ENCODE data around the gene OR4C11.

The OR4C11 gene, protein sequence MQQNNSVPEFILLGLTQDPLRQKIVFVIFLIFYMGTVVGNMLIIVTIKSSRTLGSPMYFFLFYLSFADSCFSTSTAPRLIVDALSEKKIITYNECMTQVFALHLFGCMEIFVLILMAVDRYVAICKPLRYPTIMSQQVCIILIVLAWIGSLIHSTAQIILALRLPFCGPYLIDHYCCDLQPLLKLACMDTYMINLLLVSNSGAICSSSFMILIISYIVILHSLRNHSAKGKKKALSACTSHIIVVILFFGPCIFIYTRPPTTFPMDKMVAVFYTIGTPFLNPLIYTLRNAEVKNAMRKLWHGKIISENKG

DNA sequence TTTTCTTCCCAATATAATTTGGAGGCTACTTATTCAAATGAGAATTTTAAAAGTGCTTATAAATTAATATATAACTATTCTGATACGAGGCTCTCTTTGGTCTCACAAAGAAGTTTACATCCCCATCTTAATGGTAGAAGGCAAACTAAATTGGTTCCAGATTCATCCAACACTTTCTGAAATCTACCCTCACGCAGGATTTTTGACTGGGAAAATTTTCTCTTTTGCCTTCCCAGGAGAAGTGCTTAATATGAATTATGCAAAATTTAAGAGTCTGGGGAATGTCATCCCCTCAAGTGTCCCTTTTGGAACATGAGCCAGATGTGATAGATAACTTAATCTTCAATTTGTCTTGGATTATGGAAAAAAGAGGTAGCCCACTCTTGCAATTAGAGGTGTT lies at the start of gene OR4C11:
TSS of gene OR4C11 (minus strand) at position 101 of the 400 bp plus-strand sequence. CDS start 3,272 bp downstream, outside the sequence.
- DNase-seq (ENCODE audit: low spot score): no peak

DNA sequence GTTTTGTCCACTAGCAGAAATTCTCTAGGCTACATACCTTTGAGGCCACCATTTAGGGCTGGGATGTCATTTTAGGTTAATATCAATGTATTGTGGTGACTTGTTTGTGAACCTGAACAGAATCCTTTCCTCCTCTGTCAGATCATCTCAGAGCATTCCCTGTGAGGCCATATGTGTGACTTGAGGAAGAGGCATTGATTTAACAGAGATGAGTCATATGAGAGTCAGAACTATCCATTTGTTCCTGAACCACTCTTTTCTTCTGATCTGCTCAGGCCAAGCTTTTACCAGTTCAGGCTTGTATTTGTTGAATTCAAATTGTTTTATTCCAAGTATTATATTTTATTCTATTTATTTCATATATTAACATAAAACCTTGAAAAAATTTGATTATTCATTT lies 47.7 kb upstream of the OR4C11 start:
- DNase-seq (ENCODE audit: low spot score): no peak

DNA sequence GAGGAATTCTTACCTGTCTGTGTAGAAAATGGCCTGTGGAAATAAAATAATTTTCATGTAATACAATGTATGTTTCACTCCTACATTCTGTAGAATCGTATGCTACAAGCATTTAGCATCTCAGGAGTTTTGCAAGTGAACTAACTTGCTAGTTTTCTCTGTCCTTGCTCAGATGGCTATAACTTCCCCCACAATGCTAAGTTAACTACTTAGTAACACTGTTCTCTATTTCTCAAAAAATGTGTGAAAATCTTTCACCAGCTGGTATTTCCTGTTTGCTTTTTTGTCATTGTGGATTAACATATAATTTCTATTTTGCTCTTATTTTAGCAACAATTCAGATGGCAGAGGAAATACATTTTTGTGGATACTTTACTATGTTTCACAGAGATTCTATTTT lies 45.1 kb upstream of the OR4C11 start:
- no peak for DNase-seq (ENCODE audit: low spot score)

DNA sequence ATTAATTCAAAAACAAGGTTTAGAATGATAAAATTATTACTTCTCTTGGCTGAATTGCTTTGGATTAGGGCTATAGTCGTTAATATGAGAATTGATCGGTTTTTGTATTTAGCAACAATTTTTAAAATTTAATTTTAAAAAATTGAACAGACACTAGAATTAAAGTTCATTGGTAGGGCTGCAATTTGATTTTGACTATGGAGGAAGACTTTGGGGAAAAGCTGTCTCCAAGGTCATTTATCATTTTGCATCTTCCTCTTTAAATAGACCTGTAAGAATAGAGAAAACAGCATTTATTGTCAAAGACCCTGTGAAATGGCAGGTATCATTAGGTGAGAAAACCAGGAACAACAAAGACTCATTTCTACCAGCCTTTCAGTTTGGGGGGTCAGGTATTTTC lies 40.6 kb upstream of the OR4C11 start, which contains the start of gene OR4S2:
TSS of gene OR4S2 (plus strand) at position 301 of the 400 bp plus-strand sequence. CDS start 2,577 bp downstream, outside the sequence.
- DNase-seq (ENCODE audit: low spot score): no peak

DNA sequence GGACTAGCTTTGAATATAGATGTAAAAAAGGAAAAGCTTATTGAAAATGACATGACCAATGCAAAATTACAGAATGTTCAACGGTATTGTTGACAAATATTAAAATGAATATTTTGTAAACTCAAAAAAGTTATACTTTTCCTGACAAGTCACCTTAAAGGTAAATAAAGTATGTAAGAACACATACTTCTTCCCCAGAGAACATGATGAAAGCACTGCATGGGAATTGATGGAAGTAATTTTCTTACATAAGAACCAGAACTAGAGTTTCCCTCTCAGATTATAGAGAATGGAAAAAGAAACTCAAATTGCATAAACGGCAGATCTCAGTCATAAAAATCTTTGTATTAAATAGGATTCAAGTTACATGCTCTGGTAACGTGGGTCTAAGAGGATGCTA lies 27.4 kb upstream of the OR4C11 start, which contains the start of gene OR4P4:
TSS of gene OR4P4 (plus strand) at position 301 of the 400 bp plus-strand sequence.
- no peak for DNase-seq (ENCODE audit: low spot score)

DNA sequence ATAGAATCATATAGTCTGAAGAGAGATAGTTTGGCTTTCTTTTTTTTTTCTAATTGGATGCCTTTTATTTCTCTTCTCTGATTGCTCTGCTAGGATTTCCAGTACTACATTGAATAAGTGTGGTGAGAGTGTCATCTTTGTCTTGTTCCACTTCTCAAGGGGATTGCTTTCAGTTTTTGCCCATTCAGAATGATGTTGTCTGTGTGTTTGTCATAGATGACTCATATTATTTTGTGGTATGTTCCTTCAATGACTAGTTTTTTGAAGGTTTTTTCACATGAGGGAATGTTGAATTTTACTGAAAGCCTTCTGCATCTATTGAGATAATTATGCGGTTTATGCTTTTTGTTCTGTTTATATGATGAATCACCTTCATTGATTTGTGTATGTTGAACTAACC lies 17.1 kb upstream of the OR4C11 start:
- no peak for DNase-seq (ENCODE audit: low spot score)

DNA sequence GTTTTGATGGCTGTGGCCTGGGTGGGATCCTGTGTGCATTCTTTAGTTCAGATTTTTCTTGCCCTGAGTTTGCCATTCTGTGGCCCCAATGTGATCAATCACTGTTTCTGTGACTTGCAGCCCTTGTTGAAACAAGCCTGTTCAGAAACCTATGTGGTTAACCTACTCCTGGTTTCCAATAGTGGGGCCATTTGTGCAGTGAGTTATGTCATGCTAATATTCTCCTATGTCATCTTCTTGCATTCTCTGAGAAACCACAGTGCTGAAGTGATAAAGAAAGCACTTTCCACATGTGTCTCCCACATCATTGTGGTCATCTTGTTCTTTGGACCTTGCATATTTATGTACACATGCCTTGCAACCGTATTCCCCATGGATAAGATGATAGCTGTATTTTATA lies 34.9 kb downstream of the OR4C11 start:
- DNase-seq (ENCODE audit: low spot score): no peak

DNA sequence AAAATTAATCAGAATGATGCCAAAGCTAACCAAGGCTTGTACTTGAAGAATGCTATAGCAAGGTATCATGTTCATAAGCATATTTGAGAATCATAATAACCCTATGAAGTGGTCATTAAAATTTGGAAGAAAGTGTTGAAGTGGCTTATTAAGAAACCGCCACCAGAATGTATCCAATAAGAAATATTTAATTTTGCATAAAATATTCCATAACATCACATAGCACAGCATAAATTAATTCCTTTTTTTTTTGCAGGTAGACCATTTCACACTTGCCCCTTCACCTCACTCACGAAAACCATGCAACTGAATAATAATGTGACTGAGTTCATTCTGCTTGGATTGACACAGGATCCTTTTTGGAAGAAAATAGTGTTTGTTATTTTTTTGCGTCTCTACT lies 35.6 kb downstream of the OR4C11 start, which contains the start of gene OR4C16:
TSS of gene OR4C16 (plus strand) at position 301 of the 400 bp plus-strand sequence. CDS start at position 301, 0 bp downstream.
- no peak for DNase-seq (ENCODE audit: low spot score)

DNA sequence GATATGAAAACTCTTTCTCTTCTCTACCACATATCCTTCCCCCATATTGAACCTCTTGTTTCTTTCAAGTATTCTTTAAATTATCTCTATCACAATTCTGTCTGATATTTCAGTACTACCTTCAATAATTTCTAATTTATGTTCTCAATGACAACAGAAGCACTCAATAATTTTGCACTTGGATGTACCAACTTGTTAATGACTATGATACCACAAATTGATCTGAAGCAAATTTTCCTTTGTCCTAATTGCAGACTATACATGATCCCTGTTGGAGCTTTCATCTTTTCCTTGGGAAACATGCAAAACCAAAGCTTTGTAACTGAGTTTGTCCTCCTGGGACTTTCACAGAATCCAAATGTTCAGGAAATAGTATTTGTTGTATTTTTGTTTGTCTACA lies 53.3 kb downstream of the OR4C11 start, which contains the start of gene OR4C15:
TSS of gene OR4C15 (plus strand) at position 301 of the 400 bp plus-strand sequence. CDS start at position 301, 0 bp downstream.
- no peak for DNase-seq (ENCODE audit: low spot score)

All from HuH-7.5 (cell line).